RCC 7860 (cell line): ENCODE results near the gene THAP10.
A peak's percentile ranks its signal among the peaks of the same experiment; 100 is the strongest.
"Not testable (repeated sequence)": the region's sequence is repeated elsewhere in the genome, so short reads cannot be mapped to it uniquely, and the experiment has no call there.

Experiments used
- DNase-seq: peaks from one replicate; pipeline ENCODE4 v3.0.0-alpha.2; 2015; ENCODE audit warnings: low spot score
- FAIRE-seq: peaks from 2 replicates; lab custom pipeline; 2012; peaks lifted over from hg19 to GRCh38; lab: Jason Lieb, UNC

The THAP10 gene

GRCh38 chr15:70892002-70892911 is at the start of gene THAP10, which contains the start of gene LRRC49:
Gene THAP10, minus strand, starts transcription at chr15:70892433. Its CDS starts 161 bp downstream, at chr15:70892272.
Gene LRRC49, plus strand, starts transcription at chr15:70892826. Its CDS starts 69 bp downstream, at chr15:70892895.
- FAIRE-seq (peak; percentile 79), DNase-seq (peak; percentile 93)

- DNase-seq (no peak), FAIRE-seq (no peak)
Measured at GRCh38 chr15:70936326-70936725, 44.1 kb upstream of the THAP10 start.

- DNase-seq = no peak
- no peak for FAIRE-seq
Measured at GRCh38 chr15:70935631-70936030, 43.4 kb upstream of the THAP10 start.

GRCh38 chr15:70933411-70933810 is 41.2 kb upstream of the THAP10 start:
- no peak for DNase-seq
- FAIRE-seq = no peak

- no peak for DNase-seq
- FAIRE-seq = no peak
Measured at GRCh38 chr15:70932397-70932796, 40.2 kb upstream of the THAP10 start.

- no peak for FAIRE-seq
- no peak for DNase-seq
Measured at GRCh38 chr15:70931821-70932220, 39.6 kb upstream of the THAP10 start.

GRCh38 chr15:70926914-70927313 is 34.7 kb upstream of the THAP10 start:
- DNase-seq = not testable (repeated sequence)

GRCh38 chr15:70923311-70924080 is 31.3 kb upstream of the THAP10 start:
- no peak for FAIRE-seq
- no peak for DNase-seq

More at GRCh38 chr15:70926914-70927313, 34.7 kb upstream of the THAP10 start:
- not testable (repeated sequence) for FAIRE-seq

GRCh38 chr15:70922119-70922518 is 29.9 kb upstream of the THAP10 start:
- FAIRE-seq (no peak), DNase-seq (no peak)

- FAIRE-seq (no peak), DNase-seq (no peak)
Measured at GRCh38 chr15:70920981-70921696, 28.9 kb upstream of the THAP10 start.

GRCh38 chr15:70917955-70918354 is 25.7 kb upstream of the THAP10 start:
- no peak for DNase-seq
- FAIRE-seq = no peak

- FAIRE-seq = no peak
Measured at GRCh38 chr15:70916531-70916930, 24.3 kb upstream of the THAP10 start.

GRCh38 chr15:70912187-70912586 is 20.0 kb upstream of the THAP10 start:
- no peak for DNase-seq
- FAIRE-seq = no peak

More at GRCh38 chr15:70916531-70916930, 24.3 kb upstream of the THAP10 start:
- no peak for DNase-seq

- DNase-seq (no peak), FAIRE-seq (no peak)
Measured at GRCh38 chr15:70910958-70911357, 18.7 kb upstream of the THAP10 start.

- FAIRE-seq (no peak), DNase-seq (no peak)
Measured at GRCh38 chr15:70907784-70908471, 15.7 kb upstream of the THAP10 start.

- DNase-seq (no peak), FAIRE-seq (no peak)
Measured at GRCh38 chr15:70906842-70907241, 14.6 kb upstream of the THAP10 start.

GRCh38 chr15:70902107-70902506 is 9.9 kb upstream of the THAP10 start:
- FAIRE-seq (peak; percentile 43), DNase-seq (peak; percentile 51)

- peak; percentile 53 for DNase-seq
- FAIRE-seq = peak; percentile 15
Measured at GRCh38 chr15:70892912-70893560, 803 bp upstream of the THAP10 start.

GRCh38 chr15:70882361-70882760 is 9.9 kb downstream of the THAP10 start:
- no peak for FAIRE-seq

GRCh38 chr15:70880781-70881180 is 11.5 kb downstream of the THAP10 start:
- no peak for DNase-seq
- no peak for FAIRE-seq

More at GRCh38 chr15:70882361-70882760, 9.9 kb downstream of the THAP10 start:
- no peak for DNase-seq
